ENCODE measurements around the gene CDK2AP2. TPM values are rescaled to one million over a fixed set of nuclear protein-coding genes. Genes with fewer than 3 reads are reported as not detected.

CDK2AP2 gene
- total RNA-seq, result 10.3 and 23.1 TPM in 2 replicates

GRCh38 chr11:67507864-67508485 is at the start of gene CDK2AP2:
Gene CDK2AP2 (minus strand): TSS chr11:67508162. CDS start chr11:67508082, 80 bp downstream.

GRCh38 chr11:67522844-67523555 is 15.0 kb upstream of the CDK2AP2 start, which contains the start of gene CABP2:
Gene CABP2 (minus strand): TSS chr11:67523446. CDS start chr11:67523326, 120 bp downstream.

GRCh38 chr11:67504950-67505581 is 2.9 kb downstream of the CDK2AP2 start, which contains the start of gene PITPNM1:
Gene PITPNM1 (minus strand): TSS chr11:67505363. CDS start chr11:67504180, 1,183 bp downstream.

GRCh38 chr11:67482827-67483798 is 24.8 kb downstream of the CDK2AP2 start, which contains the start of gene AIP:
Gene AIP (plus strand): TSS chr11:67483026. CDS start chr11:67483159, 133 bp downstream.

GRCh38 chr11:67468759-67469507 is 39.0 kb downstream of the CDK2AP2 start, which contains the start of gene TMEM134:
Gene TMEM134 (minus strand): TSS chr11:67469251. CDS start chr11:67469192, 59 bp downstream.

Other genes starting within 250 kb of the CDK2AP2 start
- gene GRK2, start 241.7 kb downstream of the CDK2AP2 start, total RNA-seq, result 22.9 and 26.1 TPM in 2 replicates
- 18.6 and 25.5 TPM in 2 replicates for gene ANKRD13D, start 218.9 kb downstream of the CDK2AP2 start, total RNA-seq
- 7.8 and 10.2 TPM in 2 replicates for gene SSH3, start 204.6 kb downstream of the CDK2AP2 start, total RNA-seq
- gene POLD4, start 154.6 kb downstream of the CDK2AP2 start, total RNA-seq, result 22.0 and 30.9 TPM in 2 replicates
- gene CLCF1, start 134.6 kb downstream of the CDK2AP2 start, total RNA-seq, result 2.0 and 2.4 TPM in 2 replicates
- 4.3 and 4.8 TPM in 2 replicates for gene RAD9A, start 116.2 kb downstream of the CDK2AP2 start, total RNA-seq
- 233 and 254 TPM in 2 replicates for gene PPP1CA, start 106.3 kb downstream of the CDK2AP2 start, total RNA-seq
- gene TBC1D10C, start 104.1 kb downstream of the CDK2AP2 start, total RNA-seq, result 0.09 and 0.22 TPM in 2 replicates
- 0.09 and 0.22 TPM in 2 replicates for gene CARNS1, start 92.5 kb downstream of the CDK2AP2 start, total RNA-seq
- 25.0 and 26.3 TPM in 2 replicates for gene RPS6KB2, start 79.7 kb downstream of the CDK2AP2 start, total RNA-seq
- gene PTPRCAP, start 70.5 kb downstream of the CDK2AP2 start, total RNA-seq, result 0.11 and 0.43 TPM in 2 replicates
- gene CORO1B, start 64.7 kb downstream of the CDK2AP2 start, total RNA-seq, result 122 and 145 TPM in 2 replicates
- gene GPR152, start 55.4 kb downstream of the CDK2AP2 start, total RNA-seq, result not detected in 2 replicates
- gene CABP4, start 52.8 kb downstream of the CDK2AP2 start, total RNA-seq, result 1.5 and 2.0 TPM in 2 replicates
- gene TMEM134, start 38.9 kb downstream of the CDK2AP2 start, total RNA-seq, result 21.1 and 21.8 TPM in 2 replicates
- gene AIP, start 25.1 kb downstream of the CDK2AP2 start, total RNA-seq, result 101 TPM in 2 replicates
- 2.8 and 3.1 TPM in 2 replicates for gene PITPNM1, start 2.8 kb downstream of the CDK2AP2 start, total RNA-seq
- gene CABP2, start 15.3 kb upstream of the CDK2AP2 start, total RNA-seq, result not detected in 2 replicates
- 473 and 682 TPM in 2 replicates for gene GSTP1, start 75.7 kb upstream of the CDK2AP2 start, total RNA-seq
- 121 and 130 TPM in 2 replicates for gene NDUFV1, start 98.8 kb upstream of the CDK2AP2 start, total RNA-seq
- 3.6 and 5.4 TPM in 2 replicates for gene NUDT8, start 121.8 kb upstream of the CDK2AP2 start, total RNA-seq
- not detected in 2 replicates for gene TBX10, start 131.6 kb upstream of the CDK2AP2 start, total RNA-seq
- gene ACY3, start 142.6 kb upstream of the CDK2AP2 start, total RNA-seq, result not detected in 2 replicates
- gene ALDH3B2, start 166.5 kb upstream of the CDK2AP2 start, total RNA-seq, result not detected in 2 replicates